Measurements from ENCODE around the gene SORL1.

The SORL1 gene

DNA sequence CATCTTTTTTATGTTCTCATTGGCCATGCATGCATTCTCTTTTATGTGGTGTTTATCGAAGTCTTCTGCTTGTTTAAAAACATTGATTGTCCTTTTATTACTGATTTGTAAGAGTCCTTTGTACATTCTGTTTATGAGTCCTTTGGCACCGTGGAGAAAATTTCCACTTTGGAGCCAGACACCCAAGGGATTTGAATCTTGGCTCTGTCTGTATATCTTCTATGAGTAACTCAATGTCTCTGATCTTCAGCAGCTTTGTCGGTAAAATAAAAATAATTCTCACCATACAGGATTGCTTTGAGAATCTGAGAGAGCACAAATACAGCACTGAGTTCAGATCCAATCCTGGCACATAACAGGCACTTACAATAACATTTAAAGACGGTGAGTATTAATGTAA, 12.8 kb upstream of the SORL1 start:
- Histone ChIP-seq H3K9me3 (ENCODE audit: insufficient read depth, low read length, severe bottlenecking) (no peaks in the 10 kb centered on the region), H3K4me1 (ENCODE audit: insufficient read depth, low read length) (no peaks in the 10 kb centered on the region), H4K20me1 (ENCODE audit: insufficient read depth, low read length) (no peaks in the 10 kb centered on the region), H3K4me3 (ENCODE audit: low read depth in 1 of 2, low read length in 2 of 2) (no peak overlapping the region), H3K9ac (ENCODE audit: low read depth, low read length) (no peak overlapping the region), H3K27me3 (ENCODE audit: insufficient read depth, low read length, poor library complexity) (no peaks in the 10 kb centered on the region), H3K36me3 (ENCODE audit: insufficient read depth, low read length) (no peaks in the 10 kb centered on the region), H3K4me2 (ENCODE audit: insufficient read depth, low read length) (no peak overlapping the region), H2AFZ (ENCODE audit: low read depth, low read length) (no peak overlapping the region), H3K27ac (ENCODE audit: low read length) (no peak overlapping the region), H3K79me2 (ENCODE audit: insufficient read depth, low read length) (no peaks in the 10 kb centered on the region)
- DNase-seq (no peak), ATAC-seq (ENCODE audit: insufficient read depth, low read depth) (no peak)
- TF ChIP-seq, protein P1, sequence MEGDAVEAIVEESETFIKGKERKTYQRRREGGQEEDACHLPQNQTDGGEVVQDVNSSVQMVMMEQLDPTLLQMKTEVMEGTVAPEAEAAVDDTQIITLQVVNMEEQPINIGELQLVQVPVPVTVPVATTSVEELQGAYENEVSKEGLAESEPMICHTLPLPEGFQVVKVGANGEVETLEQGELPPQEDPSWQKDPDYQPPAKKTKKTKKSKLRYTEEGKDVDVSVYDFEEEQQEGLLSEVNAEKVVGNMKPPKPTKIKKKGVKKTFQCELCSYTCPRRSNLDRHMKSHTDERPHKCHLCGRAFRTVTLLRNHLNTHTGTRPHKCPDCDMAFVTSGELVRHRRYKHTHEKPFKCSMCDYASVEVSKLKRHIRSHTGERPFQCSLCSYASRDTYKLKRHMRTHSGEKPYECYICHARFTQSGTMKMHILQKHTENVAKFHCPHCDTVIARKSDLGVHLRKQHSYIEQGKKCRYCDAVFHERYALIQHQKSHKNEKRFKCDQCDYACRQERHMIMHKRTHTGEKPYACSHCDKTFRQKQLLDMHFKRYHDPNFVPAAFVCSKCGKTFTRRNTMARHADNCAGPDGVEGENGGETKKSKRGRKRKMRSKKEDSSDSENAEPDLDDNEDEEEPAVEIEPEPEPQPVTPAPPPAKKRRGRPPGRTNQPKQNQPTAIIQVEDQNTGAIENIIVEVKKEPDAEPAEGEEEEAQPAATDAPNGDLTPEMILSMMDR (IDR thresholded peaks at IDR 0.05; ENCODE audit: borderline replicate concordance, extremely low read depth, low read length, poor library complexity, severe bottlenecking), result no peak
- TF ChIP-seq EZH2 (IDR thresholded peaks at IDR 0.05; ENCODE audit: borderline replicate concordance, low read depth, low read length, severe bottlenecking), result no peak

DNA sequence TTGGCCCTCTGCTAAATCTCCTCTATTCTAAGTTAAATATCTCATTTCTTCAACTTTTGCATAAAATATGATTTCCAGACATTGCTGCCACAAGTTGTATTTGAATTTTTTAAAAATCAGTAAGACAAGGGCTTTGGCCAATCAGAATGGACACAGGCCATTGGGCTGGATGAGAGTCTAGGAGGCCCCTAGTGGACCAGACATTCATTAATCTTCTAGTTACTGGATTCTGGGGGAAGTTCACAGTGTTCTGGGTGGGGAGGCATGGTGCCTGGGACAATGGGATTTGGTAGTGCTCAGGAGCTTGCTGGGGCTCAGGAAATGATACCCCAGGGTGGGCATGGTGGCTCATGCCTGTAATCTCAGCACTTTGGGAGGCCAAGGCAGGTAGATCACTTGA, 12.4 kb upstream of the SORL1 start:
- no peak overlapping the region for H3K27ac ChIP-seq (ENCODE audit: low read length)
- H3K4me2 ChIP-seq (ENCODE audit: insufficient read depth, low read length), result no peak overlapping the region
- H3K27me3 ChIP-seq (ENCODE audit: insufficient read depth, low read length, poor library complexity), result no peaks in the 10 kb centered on the region
- H3K79me2 ChIP-seq (ENCODE audit: insufficient read depth, low read length), result no peaks in the 10 kb centered on the region
- ATAC-seq (ENCODE audit: insufficient read depth, low read depth) (no peak), DNase-seq (no peak)
- H3K4me1 ChIP-seq (ENCODE audit: insufficient read depth, low read length), result peaks cover under 1% of the 10 kb centered on the region; the same call in 1 of the 2 replicates
- no peaks in the 10 kb centered on the region for H3K36me3 ChIP-seq (ENCODE audit: insufficient read depth, low read length)
- H2AFZ ChIP-seq (ENCODE audit: low read depth, low read length), result no peak overlapping the region
- TF ChIP-seq, protein P1 (IDR thresholded peaks at IDR 0.05; ENCODE audit: borderline replicate concordance, extremely low read depth, low read length, poor library complexity, severe bottlenecking), result no peak
- no peak for TF ChIP-seq EZH2 (IDR thresholded peaks at IDR 0.05; ENCODE audit: borderline replicate concordance, low read depth, low read length, severe bottlenecking)
- no peaks in the 10 kb centered on the region for H4K20me1 ChIP-seq (ENCODE audit: insufficient read depth, low read length)
- H3K9me3 ChIP-seq (ENCODE audit: insufficient read depth, low read length, severe bottlenecking), result no peaks in the 10 kb centered on the region
- H3K9ac ChIP-seq (ENCODE audit: low read depth, low read length), result no peak overlapping the region
- H3K4me3 ChIP-seq (ENCODE audit: low read depth in 1 of 2, low read length in 2 of 2), result no peak overlapping the region

DNA sequence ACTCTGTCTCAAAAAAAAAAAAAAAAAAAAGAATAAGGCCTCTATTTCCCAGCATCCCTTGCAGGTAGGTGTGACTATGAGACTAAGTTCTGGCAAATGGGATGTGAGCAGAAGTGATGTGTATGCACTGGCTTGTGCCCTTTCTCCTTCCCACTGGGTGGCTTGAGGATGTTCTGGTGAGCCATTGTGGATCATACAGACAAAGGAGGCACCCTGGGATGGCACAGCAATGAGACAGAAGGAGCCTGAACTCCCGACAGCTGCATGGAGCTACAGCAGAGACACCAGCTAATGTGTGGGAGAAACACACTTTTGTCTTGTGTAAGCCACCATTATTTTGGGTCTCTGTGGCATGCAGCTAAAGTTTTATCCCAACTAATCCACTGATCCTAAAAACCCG, 10.6 kb upstream of the SORL1 start:
- DNase-seq, result no peak
- ATAC-seq (ENCODE audit: insufficient read depth, low read depth), result no peak

More for the DNA sequence above, 10.6 kb upstream of the SORL1 start:
- peaks cover 18% of the 10 kb centered on the region for H3K4me1 ChIP-seq (ENCODE audit: insufficient read depth, low read length)
- H3K27me3 ChIP-seq (ENCODE audit: insufficient read depth, low read length, poor library complexity), result no peaks in the 10 kb centered on the region
- H3K79me2 ChIP-seq (ENCODE audit: insufficient read depth, low read length), result no peaks in the 10 kb centered on the region
- no peak overlapping the region for H3K4me2 ChIP-seq (ENCODE audit: insufficient read depth, low read length)
- H3K9ac ChIP-seq (ENCODE audit: low read depth, low read length), result no peak overlapping the region
- H3K27ac ChIP-seq (ENCODE audit: low read length), result no peak overlapping the region
- H4K20me1 ChIP-seq (ENCODE audit: insufficient read depth, low read length), result no peaks in the 10 kb centered on the region
- H3K9me3 ChIP-seq (ENCODE audit: insufficient read depth, low read length, severe bottlenecking), result no peaks in the 10 kb centered on the region
- no peaks in the 10 kb centered on the region for H3K36me3 ChIP-seq (ENCODE audit: insufficient read depth, low read length)
- H2AFZ ChIP-seq (ENCODE audit: low read depth, low read length), result no peak overlapping the region
- no peak overlapping the region for H3K4me3 ChIP-seq (ENCODE audit: low read depth in 1 of 2, low read length in 2 of 2)
- TF ChIP-seq EZH2 (IDR thresholded peaks at IDR 0.05; ENCODE audit: borderline replicate concordance, low read depth, low read length, severe bottlenecking), result no peak
- TF ChIP-seq, protein P1 (IDR thresholded peaks at IDR 0.05; ENCODE audit: borderline replicate concordance, extremely low read depth, low read length, poor library complexity, severe bottlenecking), result no peak
